Suppressor macrophage (primary cell): ENCODE measurements around the gene INPP5E.
A peak's percentile ranks its signal among the peaks of the same experiment; 100 is the strongest.
"Not testable (repeated sequence)": the region's sequence is repeated elsewhere in the genome, so short reads cannot be mapped to it uniquely, and the experiment has no call there.

Experiments
- DNase-seq, 4 experiments: peaks; one replicate each; pipeline ENCODE4 v3.0.0-alpha.2; 2020 to 2022

The INPP5E gene

DNA sequence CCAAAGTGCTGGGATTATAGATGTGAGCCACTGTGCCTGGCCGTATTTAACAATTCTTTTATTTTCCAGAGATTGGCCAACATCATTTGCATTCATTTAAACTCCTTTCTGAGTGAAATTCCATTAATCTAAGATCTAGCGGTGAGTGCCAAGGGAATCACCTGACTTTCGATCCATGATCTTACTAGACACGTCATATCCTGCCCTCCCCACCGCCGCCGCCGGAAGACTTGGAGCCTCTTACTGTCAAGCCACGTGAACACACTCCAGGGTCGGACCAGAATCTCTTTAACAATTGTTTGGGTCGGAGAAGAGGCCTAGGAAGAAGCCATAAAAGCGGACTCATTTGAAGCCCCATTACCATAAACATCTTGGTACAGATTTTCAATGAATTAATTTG, 12.9 kb downstream of the INPP5E start:
- DNase-seq = no peak

DNA sequence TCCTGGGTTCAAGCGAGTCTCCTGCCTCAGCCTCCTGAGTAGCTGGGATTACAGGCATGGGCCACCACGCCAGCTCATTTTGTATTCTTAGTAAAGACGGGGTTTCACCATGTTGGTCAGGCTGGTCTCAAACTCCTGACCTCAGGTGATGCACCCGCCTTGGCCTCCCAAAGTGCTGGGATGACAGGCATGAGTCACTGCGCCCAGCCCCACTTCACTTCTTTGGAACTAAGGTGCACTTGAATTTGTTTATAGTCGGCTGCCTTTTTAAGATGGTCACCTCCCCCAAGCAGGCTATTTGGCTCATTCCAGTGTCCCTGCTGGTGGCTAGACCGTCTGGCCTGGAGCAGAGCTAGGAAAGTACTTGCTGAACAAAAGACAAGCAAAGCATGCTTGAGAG, 14.3 kb downstream of the INPP5E start:
- DNase-seq = not testable (repeated sequence)

DNA sequence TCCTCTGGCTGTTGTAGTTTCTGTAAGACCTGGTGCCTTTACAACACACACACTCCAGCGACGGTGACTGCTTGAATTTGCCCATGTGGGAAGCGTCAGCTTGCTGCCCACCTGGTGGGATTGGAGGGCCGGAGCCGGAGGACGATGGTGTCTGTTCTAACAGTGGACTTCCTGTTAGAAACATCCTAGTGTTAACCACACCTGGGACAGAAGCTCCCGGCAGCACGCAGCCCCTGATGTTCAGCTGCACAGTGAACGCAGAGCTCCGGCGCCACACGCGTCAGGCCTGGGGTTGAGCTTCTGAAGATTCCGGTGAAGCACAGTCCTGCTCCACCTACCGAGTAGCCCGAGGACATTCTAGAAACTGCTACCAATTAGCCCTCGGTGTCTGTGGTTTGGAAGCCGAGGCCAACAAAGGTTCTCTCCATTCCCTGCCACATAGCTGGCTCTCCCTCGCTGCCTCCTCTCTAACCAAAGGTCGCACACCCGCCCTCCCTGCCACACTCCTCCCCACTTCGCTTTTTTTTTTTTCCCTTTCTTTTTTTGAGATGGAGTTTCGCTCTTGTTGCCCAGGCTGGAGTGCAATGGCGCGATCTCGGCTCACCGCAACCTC, 14.8 kb downstream of the INPP5E start:
- DNase-seq = no peak

DNA sequence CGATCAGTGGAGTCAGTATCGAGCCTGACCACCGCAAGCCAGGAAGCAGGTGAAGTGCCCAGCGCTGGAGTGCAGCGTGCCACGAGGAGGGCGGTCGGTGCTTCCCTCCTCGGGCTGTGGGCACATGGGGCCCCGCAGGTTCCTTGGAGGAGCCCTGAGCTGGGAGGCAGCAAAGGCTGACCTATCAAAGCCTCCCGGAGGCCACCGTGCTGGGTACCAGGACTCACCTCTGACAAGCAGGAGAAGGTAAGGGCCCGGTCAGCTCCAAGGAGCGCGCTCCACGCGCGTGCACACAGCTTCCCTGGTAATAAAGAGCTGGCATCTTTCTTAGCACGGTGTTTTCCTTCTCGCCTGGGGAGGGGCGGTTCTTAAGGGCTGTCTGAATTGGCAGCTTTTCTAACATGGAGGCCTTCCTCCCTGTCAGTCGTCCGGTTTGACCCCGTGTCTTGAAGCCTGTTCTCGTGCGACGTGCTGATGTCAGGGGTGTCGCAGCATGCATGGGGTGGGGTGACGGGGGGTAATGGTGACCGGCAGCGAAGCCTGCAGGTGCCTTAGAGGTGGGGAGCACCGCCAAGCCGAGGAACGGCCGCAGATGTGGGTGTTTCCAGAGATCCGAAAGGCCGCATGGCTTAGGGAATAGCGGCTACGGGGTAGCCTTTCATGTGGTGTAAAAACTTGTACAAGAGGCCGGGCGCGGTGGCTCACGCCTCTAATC, 16.1 kb downstream of the INPP5E start:
- DNase-seq = no peak

DNA sequence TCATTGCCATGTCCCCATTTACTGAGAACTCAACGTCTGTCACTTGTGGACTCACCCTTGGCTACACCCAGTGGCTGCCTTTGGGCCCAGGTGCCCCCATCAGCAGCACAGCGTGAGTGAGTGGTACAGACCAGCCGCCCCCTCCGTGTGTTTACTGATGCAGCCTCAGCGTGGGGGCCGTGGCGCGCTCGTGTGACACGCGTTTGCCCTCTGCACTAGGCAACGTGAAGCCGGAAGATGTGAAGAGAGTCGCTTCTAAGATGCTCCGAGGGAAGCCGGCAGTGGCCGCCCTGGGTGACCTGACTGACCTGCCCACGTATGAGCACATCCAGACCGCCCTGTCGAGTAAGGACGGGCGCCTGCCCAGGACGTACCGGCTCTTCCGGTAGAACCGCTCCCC, 16.8 kb downstream of the INPP5E start:
- no peak for DNase-seq

DNA sequence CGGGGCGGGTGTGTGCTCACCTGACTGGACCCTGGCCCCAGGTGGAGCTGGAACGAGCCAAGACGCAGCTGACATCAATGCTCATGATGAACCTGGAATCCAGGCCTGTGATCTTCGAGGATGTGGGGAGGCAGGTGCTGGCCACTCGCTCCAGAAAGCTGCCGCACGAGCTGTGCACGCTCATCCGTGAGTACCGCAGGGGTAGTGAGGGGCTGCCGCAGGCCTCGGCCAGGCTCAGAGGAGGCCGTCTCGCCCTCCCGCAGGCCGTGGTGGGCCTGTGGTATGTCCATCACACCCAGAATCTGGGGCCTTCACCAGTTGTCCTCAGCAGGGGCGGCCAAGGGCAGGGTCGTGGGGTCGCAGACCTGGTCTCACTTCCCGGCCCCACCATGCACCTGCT, 17.9 kb downstream of the INPP5E start:
- no peak for DNase-seq

DNA sequence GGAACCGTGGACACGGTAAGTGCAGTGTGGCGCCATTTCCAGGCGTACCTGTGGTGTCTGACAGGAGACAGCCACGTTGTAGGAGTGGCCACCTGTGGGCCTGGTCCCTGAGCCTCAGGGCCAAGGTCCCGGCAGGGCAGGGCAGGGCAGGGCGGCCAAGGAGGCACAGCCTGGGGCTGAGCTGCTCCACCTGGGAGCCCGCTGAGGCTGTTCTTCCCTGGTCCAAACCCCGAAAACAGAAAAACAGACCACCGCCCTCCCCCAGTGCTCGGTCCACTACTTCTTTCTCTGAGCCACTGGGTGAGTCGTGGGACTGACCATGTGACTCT, 20.6 kb downstream of the INPP5E start:
- DNase-seq = no peak

DNA sequence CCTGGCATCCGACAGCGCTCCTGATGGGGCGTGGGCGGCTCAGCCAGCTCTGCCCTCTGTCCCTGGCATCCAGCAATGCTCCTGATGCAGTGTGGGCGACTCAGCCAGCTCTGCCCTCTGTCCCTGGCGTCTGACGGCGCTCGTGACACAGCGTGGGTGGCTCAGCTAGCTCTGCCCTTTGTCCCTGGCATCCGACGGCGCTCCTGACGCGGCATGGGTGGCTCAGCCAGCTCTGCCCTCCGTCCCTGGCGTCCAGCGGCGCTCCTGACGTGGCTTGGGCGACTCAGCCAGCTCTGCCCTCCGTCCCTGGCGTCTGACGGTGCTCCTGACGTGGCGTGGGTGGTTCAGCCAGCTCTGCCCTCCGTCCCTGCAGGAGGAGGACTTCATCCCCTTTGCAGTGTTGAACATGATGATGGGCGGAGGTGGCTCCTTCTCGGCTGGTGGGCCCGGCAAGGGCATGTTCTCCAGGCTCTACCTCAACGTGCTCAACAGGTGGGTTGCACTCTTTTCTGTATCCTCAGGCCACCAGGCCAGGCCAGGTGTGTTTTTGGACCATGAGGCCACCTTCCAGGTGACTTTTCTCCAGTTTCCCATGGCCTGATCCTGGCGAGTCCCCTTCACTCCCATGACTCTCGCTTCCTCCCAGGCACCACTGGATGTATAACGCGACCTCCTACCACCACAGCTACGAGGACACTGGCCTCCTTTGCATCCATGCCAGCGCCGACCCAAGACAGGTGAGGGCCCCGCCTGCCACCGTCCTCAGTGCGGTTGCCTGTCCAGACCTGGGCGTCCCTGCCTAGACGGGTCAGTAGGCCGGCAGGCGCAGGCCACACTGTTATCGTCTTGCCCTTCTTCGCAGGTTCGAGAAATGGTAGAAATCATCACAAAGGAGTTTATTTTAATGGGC, 21.2 kb downstream of the INPP5E start:
- DNase-seq = no peak

DNA sequence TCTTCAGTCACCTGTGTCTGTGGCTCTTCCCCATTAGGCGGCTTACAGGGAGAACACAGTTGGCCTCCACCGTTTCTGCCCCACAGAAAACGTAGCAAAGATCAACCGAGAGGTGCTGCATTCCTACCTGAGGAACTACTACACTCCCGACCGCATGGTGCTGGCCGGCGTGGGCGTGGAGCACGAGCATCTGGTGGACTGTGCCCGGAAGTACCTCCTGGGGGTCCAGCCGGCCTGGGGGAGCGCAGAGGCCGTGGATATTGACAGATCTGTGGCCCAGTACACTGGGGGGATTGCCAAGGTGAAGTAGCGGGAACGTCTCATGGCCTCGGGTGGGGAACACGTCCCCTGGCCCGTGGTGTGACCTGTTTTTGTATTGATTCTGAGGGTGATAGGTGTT, 22.7 kb downstream of the INPP5E start:
- no peak for DNase-seq

DNA sequence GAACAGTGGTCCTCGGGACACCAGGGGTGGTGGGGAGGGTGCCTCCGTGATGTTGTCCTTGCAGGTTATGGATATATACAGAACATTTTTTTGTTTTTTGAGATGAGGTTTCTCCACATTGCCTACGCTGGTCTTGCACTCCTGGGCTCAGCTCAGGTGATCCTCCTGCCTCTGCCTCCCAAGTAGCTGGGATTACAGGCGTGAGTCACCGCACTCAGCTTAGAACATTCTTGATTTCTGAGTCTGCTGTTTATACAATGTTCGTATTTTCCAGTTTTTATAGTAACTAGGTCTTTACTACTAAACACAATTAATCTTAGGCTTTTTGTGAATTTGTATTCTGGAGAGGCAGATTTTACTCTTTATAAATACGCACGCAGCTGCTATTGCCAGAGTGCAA, 23.2 kb downstream of the INPP5E start:
- no peak for DNase-seq

DNA sequence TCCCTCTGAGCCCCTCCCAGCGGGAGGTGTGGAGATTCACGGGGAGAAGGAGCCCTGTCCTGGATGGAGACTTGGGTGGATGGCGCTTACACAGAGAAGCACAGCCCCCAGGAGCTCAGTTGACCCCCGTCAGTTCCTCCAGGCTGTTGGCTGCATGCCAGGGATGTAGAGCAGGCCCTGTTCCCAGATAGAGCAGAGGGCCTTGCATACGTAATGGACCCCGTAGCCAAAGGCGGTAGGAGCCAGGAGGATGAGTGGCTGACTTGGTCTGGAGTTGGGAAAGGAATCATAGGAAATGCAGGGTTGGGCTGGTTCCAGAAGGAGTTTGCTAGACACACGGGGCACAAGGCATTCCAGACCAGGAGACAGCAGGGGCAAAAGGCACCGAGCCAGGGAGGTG, 26.7 kb downstream of the INPP5E start:
- DNase-seq = no peak

DNA sequence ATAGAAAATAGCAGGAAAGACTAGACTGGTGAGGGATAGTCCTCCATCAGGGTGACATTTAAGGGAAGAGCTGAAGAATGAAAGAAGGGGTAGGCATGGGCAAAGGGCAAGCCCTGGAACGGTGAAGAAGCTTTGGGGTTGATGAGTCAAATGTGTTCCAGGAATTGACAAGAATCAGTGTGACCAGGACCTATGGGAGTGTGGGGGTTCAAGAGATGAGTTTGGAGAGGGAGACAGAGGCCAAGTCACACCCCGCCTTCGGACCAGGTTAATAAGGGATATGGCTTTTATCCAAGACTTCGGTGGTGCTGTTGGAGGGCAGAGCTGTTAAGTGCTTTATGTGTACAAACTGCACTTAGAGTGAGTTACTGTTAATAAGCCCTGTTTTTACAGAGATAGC, 28.3 kb downstream of the INPP5E start:
- DNase-seq = no peak

DNA sequence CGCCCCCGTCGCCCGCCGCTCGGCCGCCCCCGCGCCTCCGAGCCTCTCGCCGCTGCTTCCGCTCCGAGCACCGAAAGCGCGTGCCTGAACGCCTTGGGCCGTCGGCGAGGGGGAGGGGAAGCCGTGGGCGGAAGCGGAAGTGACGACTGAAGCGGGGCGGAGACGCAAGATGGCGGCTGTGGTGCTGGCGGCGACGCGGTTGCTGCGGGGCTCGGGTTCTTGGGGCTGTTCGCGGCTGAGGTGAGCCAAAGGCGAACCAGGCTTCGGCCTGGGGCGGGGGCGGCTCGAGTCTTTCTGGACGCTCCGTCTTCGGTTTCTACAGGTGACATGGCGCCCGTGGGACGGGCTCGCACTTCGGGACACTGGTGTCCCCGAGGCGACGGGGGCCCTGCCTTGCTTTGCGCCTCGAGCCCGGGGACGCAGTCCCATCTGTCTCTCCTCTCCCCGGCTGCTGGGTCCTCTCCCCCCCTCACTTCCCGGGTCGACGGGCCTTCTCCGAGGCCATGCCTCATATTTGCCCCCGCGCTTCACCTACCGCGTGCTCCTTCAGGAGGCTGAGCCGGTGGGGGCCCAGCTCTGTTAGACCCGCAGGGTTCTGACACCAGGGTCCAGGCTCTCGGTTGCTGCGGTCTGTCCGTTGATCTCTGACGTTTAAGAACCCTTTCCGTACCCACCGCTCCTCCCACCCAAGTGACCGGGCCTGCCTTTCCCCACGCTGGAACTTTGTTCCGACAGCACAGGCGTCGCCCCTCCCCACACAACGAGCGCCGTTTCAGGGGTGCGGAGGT, 29.0 kb downstream of the INPP5E start, which contains the start of the genes ENTR1 and PMPCA:
TSS of gene ENTR1 (minus strand) at position 115 of the 788 bp plus-strand sequence. CDS start 217 bp downstream, outside the sequence.
TSS of gene PMPCA (plus strand) at position 159 of the 788 bp plus-strand sequence. CDS start at position 170, 11 bp downstream.
- peak; percentile 97 to 98 (median 98) for DNase-seq

DNA sequence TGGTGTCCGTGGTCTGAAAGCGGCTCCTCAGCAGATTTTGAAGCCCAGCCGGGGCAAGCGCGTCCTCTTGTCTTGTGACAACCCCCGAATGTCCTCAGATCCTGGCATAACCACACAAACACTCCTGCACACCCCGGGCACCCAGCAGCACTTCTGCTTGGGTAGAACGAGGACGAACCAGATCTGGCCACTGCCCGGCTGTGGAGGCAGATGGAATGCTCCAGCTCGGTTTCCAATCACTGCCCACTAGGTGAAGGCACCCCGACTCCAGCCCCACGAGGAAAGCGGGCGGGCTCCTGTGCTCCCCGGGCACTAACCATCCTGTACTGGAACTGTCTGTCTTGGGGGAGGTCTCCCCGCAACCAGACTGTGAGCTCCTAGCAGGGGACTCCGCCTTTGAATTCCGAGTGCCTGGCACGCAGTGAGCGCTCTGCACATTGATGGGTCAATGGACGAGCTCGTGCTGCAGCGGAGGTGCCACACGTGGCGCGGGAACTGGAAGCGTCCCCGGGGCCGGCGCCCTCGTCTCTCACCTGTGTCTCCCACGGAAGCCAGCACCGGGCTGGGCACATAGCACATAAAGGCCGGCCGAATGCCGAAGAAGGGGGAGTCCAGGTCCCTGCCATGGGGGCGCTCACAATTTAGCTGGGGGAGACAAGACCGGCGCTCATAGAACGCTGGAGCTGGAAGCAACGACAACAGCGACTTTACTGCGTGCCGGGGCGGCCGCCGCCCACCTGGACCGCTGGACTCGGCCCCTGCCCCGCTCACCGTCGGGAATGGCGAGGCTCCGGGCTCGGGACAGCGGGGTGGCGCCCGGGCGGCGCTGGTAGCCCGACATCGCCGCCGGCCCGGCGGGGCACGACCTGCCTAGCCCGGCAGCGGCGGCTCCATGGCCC, 29.8 kb downstream of the INPP5E start:
- peak; percentile 69 to 89 (median 82) for DNase-seq

DNA sequence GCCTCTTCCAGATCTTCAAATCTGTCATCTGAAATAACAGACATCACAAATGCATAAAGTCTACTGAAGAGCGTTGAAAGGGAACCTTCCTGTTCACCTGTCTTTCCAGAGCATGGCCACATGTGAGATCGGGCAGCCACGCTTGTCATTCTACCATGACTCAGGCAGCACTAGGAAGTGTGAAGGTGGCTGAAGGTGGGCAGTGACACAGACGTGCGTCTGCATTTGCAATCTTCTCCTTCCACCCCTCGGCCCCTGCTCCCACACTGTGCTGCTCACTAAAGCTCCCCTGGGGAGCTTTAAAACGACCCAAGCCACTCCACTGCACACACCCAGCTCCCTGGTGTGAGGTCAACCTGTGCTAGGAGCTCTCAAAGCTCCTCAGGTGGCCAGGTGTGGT, 31.7 kb downstream of the INPP5E start:
- DNase-seq = no peak

DNA sequence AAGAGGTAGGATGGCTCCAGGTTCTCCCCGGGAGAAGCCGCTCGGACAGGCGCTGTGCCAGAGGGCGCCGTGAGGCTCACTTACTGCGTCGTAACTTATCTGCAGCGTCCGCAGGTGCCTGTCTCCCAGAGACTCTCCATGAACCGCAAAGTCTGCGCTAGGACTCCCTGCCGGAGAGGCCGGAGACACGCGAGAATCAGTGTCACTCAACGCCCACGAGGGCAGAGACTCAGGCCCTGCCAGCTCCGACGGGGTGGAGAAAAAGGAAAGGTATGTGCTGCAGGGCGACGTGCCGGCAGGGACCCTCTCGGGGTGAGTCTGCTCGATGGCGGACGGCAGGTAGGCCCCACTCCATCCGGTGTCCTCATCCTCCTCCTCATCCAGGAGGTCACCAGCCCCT, 32.6 kb downstream of the INPP5E start:
- DNase-seq = not testable (repeated sequence)

DNA sequence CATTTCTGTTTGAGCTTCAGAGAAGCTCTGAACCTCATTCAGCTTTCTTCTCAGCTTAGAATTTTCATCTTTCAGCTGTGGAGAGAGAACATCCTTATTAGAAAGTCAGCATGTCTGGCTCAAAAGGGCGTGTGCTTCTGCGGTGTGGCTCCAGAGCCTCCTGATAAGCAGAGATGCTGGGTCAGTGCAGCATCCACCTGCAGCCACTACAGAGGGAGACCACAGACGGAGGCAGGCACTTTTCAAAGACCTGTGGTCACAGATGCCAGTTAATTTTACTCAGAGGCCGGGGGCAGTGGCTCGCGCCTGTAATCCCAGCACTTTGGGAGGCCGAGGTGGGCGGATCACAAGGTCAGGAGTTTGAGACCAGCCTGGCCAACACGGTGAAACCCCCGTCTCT, 33.7 kb downstream of the INPP5E start:
- DNase-seq = not testable (repeated sequence)

DNA sequence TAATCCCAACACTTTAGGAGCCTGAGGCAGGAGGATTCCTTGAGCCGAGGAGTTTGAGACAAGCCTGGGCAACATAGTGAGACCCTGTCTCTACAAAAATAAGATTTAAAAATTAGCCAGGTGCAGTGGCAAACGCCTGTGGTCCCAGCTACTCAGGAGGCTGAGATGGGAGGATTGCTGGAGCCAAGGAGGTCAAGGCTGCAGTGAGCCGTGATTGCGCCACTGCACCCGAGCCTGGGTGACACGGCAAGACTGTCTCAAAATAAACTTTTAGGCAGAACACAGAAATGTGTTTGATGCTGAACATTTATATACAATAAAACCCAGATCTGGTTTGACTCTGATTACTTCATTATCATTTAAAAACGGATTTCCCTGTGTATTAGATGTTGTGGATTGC, 34.2 kb downstream of the INPP5E start:
- no peak for DNase-seq

DNA sequence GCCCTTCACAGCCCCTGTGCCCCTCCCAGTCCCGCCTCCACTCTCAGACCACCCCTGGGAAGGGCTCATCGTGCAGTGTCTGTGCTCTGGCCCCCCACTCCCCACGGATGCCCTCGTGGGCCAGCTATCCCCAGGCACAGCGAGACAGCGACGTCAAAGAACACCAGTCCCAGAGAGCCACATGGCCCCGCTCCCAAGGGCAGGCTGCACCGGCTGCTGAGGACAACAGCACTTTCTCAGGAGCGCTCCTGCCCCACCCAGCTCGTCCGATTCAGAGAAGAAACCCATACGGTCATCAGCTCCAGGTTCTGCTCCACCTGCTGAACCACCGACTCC, 34.9 kb downstream of the INPP5E start:
- DNase-seq = no peak

DNA sequence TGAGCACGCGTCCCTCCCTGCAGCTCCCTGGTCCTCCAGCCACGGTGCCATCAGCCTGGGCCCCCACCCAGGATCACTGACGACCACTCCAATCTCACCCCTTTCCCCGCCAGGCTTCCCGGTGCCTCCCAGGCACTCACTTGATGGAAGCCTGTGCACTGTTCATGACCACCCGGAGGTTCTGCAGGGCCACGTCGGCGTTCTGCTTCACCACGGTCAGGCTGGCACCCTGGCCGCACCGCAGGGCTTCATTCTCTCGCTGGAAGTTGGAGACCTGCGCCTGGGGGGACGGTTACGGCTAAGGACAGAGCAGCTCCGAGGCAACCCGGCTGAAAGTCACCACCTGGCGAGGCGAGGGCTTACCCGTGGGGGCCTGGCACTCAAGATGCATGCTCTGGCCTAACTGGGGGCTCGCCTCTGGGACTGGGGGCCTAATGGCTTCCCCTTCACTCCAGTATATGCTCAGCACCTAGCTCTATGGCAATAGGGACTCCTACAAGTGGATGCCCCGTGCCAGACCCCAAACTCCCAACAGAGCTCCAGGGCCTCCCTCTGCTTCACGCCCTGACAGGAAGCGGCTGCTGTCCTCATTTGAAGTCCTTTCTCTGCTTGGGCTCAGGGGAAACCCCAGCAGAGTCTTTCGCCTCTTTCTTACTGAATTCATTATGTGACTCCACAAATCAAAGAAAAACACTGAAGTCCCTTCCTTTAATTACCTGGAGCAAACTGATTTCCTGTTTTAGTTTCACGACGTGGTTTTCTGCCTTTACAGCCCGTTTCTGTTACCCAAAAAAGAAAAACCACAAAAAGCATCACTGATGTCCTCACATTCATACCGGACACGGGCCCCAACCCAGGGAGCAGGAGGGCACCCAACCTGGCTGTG, 35.5 kb downstream of the INPP5E start:
- no peak for DNase-seq

DNA sequence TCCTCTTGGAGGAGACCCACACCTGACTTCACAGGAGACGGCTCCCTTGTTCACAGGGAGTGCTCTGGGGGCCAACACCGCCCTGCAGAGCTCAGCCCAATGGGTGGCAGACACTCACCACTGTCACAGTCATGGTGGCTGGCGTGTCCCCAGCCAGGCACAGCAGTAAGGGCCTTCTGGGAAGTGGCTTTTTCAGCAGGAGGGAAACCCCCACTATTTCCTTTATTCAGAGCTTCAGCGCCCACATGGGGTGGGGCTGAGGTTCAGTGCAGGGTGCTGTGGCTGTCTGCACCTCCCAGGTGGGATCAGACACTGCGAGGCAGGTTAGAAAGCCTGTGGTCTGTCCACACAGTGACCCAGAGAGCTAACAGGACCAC, 36.1 kb downstream of the INPP5E start:
- no peak for DNase-seq
